HepG2 (cell line): ENCODE results near the gene AFAP1. TPM values are rescaled to one million over a fixed set of nuclear protein-coding genes. Genes with fewer than 3 reads are reported as not detected.

Experiments
- ATAC-seq: fragments of 200-7000 bp; cut with Tn5 transposase; 3 replicates; pipeline ENCODE4 v1.9.1; 2020; ENCODE audit warnings: mild to moderate bottlenecking, moderate library complexity
- BruUV-seq: library from RNA; stranded (reverse); fragments of 400-500 nt; replicated peaks from 2 replicates; lab custom pipeline; 2021; lab: Mats Ljungman, UMichigan
- CTCF ChIA-PET: fragments of 300-600 bp; formaldehyde crosslinking; extraction: SDS; loops from one replicate; lab custom pipeline; 2021; ENCODE audit warnings: low total read pairs, inconsistent platforms, low intra/inter-chr PET ratio; lab: Yijun Ruan, JAX
- POLR2A ChIA-PET: fragments of 350-600 bp; sonication (Branson Sonifier 250); formaldehyde crosslinking; loops from one replicate; lab custom pipeline; 2020; ENCODE audit warnings: antibody characterized with exemption, inconsistent platforms; lab: Yijun Ruan, JAX
- DNase-seq: peaks from one replicate; pipeline ENCODE4 v3.0.0-alpha.2; 2015; ENCODE audit warnings: low spot score
- FAIRE-seq: peaks from 3 replicates; lab custom pipeline; 2011; peaks lifted over from hg19 to GRCh38; lab: Jason Lieb, UNC
- H2AFZ ChIP-seq: one replicate; pipeline ENCODE4 v1.6.1; 2011; ENCODE audit warnings: low read length, inconsistent platforms
- H3K27ac ChIP-seq: fragments of 300-600 bp; 3 replicates; pipeline ENCODE4 v1.8.0; 2011; ENCODE audit warnings: mixed run types, mild to moderate bottlenecking, mixed read lengths, low read length, inconsistent platforms; ENCODE audit not compliant: insufficient read depth; ENCODE audit errors: extremely low read length
- H3K27me3 ChIP-seq, 2 experiments: fragments of 200-600 bp in 1 of 2; 2 replicates in 1 of 2; 3 replicates in 1 of 2; pipeline versions ENCODE4 v1.6.0 to v1.8.0; 2011; ENCODE audit warnings: low read length in 2 of 2, mild to moderate bottlenecking in 2 of 2, moderate library complexity in 2 of 2, inconsistent platforms in 1 of 2; ENCODE audit not compliant: insufficient read depth in 2 of 2, control insufficient read depth in 1 of 2
- H3K36me3 ChIP-seq, 2 experiments: fragments of 200-600 bp in 1 of 2; replicated peaks in 1 of 2; 2 replicates in 1 of 2; 3 replicates in 1 of 2; pipeline versions ENCODE4 v1.5.1 to v1.8.0; 2011; ENCODE audit warnings: low read length in 2 of 2, inconsistent platforms in 1 of 2; ENCODE audit not compliant: insufficient read depth in 2 of 2, control insufficient read depth in 1 of 2
- H3K4me1 ChIP-seq: 2 replicates; pipeline ENCODE4 v1.5.1; 2012; ENCODE audit warnings: low read length, inconsistent platforms; ENCODE audit not compliant: insufficient read depth
- H3K4me2 ChIP-seq: 2 replicates; pipeline ENCODE4 v1.6.0; 2011; ENCODE audit warnings: low read depth, low read length, inconsistent platforms
- H3K4me3 ChIP-seq, 3 experiments: fragments of 200-600 bp in 1 of 3; sonication (generic), shearing (Covaris generic) in 1 of 3; replicated peaks in 1 of 3; 2 replicates each; pipeline ENCODE4 v1.5.1; 2011 to 2016; ENCODE audit warnings: low read length in 3 of 3, inconsistent platforms in 2 of 3, low read depth in 2 of 3, mild to moderate bottlenecking in 2 of 3, control low read depth in 1 of 3, mixed read lengths in 1 of 3; ENCODE audit not compliant: insufficient read depth in 1 of 3
- H3K79me2 ChIP-seq: one replicate; pipeline ENCODE4 v1.6.1; 2011; ENCODE audit warnings: low read length, inconsistent platforms; ENCODE audit not compliant: insufficient read depth
- H3K9ac ChIP-seq: 2 replicates; pipeline ENCODE4 v1.6.0; 2011; ENCODE audit warnings: mild to moderate bottlenecking, low read depth, low read length, inconsistent platforms; ENCODE audit not compliant: insufficient read depth
- H3K9me3 ChIP-seq: 2 replicates; pipeline ENCODE4 v1.5.1; 2012; ENCODE audit warnings: mild to moderate bottlenecking, low read length
- H4K20me1 ChIP-seq: 2 replicates; pipeline ENCODE4 v1.6.0; 2011; ENCODE audit warnings: inconsistent platforms, mild to moderate bottlenecking, low read length, moderate library complexity; ENCODE audit not compliant: insufficient read depth
- CBX1 ChIP-seq: IDR thresholded peaks from one replicate; pipeline ENCODE4 v1.6.1; 2016; ENCODE audit warnings: antibody characterized with exemption, low read depth
- CEBPB ChIP-seq: IDR thresholded peaks from 2 replicates; pipeline ENCODE4 v1.6.1; 2011; ENCODE audit warnings: low read depth, low read length, improper control_type of control experiment, borderline replicate concordance
- DBP ChIP-seq: sonication (generic); formaldehyde crosslinking; IDR thresholded peaks from 2 replicates; pipeline ENCODE4 v1.4.0; 2020; ENCODE audit warnings: missing genetic modification reagents; ENCODE audit errors: not compliant biosample characterization
- FOXM1 ChIP-seq: sonication (generic); formaldehyde crosslinking; IDR thresholded peaks from 2 replicates; pipeline ENCODE4 v1.5.0; 2020; ENCODE audit warnings: missing genetic modification reagents
- HMGXB4 ChIP-seq, 2 experiments: sonication (generic) in 1 of 2; formaldehyde crosslinking in 1 of 2; IDR thresholded peaks; 2 replicates each; pipeline versions ENCODE4 v1.4.0 to v1.6.1; 2018 to 2020; ENCODE audit warnings: missing genetic modification reagents in 2 of 2, borderline replicate concordance in 1 of 2, low read depth in 1 of 2, mild to moderate bottlenecking in 1 of 2, missing biosample characterization in 1 of 2
- PAWR ChIP-seq: sonication (generic); formaldehyde crosslinking; IDR thresholded peaks from 2 replicates; pipeline ENCODE4 v1.4.0; 2020; ENCODE audit warnings: missing genetic modification reagents, mild to moderate bottlenecking, borderline replicate concordance
- RELA ChIP-seq: sonication (generic); formaldehyde crosslinking; IDR thresholded peaks from 2 replicates; pipeline ENCODE4 v1.4.0; 2020; ENCODE audit warnings: missing genetic modification reagents
- RNF219 ChIP-seq: sonication (generic); formaldehyde crosslinking; IDR thresholded peaks from 2 replicates; pipeline ENCODE4 v1.5.0; 2020; ENCODE audit warnings: mild to moderate bottlenecking, missing genetic modification reagents
- ZNF143 ChIP-seq: sonication (generic); formaldehyde crosslinking; IDR thresholded peaks from 2 replicates; pipeline ENCODE4 v1.4.0; 2020; ENCODE audit warnings: missing genetic modification reagents
- ZNF335 ChIP-seq: sonication (generic); formaldehyde crosslinking; IDR thresholded peaks from 2 replicates; pipeline ENCODE4 v1.4.0; 2020; ENCODE audit warnings: missing genetic modification reagents
- ZNF431 ChIP-seq: sonication (generic); formaldehyde crosslinking; IDR thresholded peaks from 2 replicates; pipeline ENCODE4 v1.9.0; 2022; ENCODE audit warnings: missing genetic modification reagents, low read depth, mild to moderate bottlenecking, borderline replicate concordance
- ZNF547 ChIP-seq: sonication (generic); formaldehyde crosslinking; IDR thresholded peaks from 2 replicates; pipeline ENCODE4 v1.5.1; 2020; ENCODE audit warnings: mild to moderate bottlenecking, missing genetic modification reagents
- ZNF780A ChIP-seq: sonication (generic); formaldehyde crosslinking; IDR thresholded peaks from 2 replicates; pipeline ENCODE4 v1.8.0; 2022; ENCODE audit warnings: mild to moderate bottlenecking, missing genetic modification reagents, moderate library complexity
- WGBS: methylation state at CpG from one replicate; pipeline ENCODE4 v1.1.6; 2017; ENCODE audit warnings: low lambda C conversion rate; 5-methylcytosine and 5-hydroxymethylcytosine counted together
- in situ Hi-C: cut with HindIII; loops from 2 replicates; pipeline ENCODE4 v1.10.0; 2017; ENCODE audit warnings: low pct_unique_long_range_greater_than_20kb; ENCODE audit not compliant: extremely low pct_ligation_motif_present
- intact Hi-C: fragments of 100-400 bp; cut with micrococcal nuclease; formaldehyde crosslinking; loops from one replicate; pipeline ENCODE4 v1.10.0; 2022; ENCODE audit not compliant: unreplicated experiment
- polyA plus RNA-seq, 8 experiments: library from polyadenylated mRNA; depleted of rRNA in 3 of 8; stranded (reverse) in 7 of 8; unstranded in 1 of 8; fragments of >200 nt; fragmentation: Illumina TruSeq in 4 of 8; extraction: Trizol in 4 of 8; gene quantifications; 2 replicates each; pipeline versions ENCODE4 v1.2.1 to v1.2.3, GENCODE V29; 2011 to 2016; ENCODE audit warnings: low read depth in 4 of 8, missing spikeins in 1 of 8, mixed read lengths in 1 of 8; ENCODE audit not compliant: insufficient read depth in 1 of 8
- total RNA-seq, 5 experiments: library from RNA; depleted of rRNA; stranded (reverse); fragments of >200 nt; fragmentation: Illumina TruSeq; extraction: Trizol; gene quantifications; 2 replicates each; pipeline ENCODE4 v1.2.3, GENCODE V29; 2016; ENCODE audit warnings: low read depth in 1 of 5

Gene AFAP1
- total and polyA plus RNA-seq, 2 of the 13 experiments (the other 11 are each of a cell fraction or from before 2014, with no cell fraction given) = 2.5 TPM

GRCh38 chr4:7788694-7789425, 150.8 kb downstream of the AFAP1 start:
- Histone ChIP-seq H3K4me3 (no peak overlapping the region), H3K79me2 (no peaks in the 10 kb centered on the region), H3K27me3 (no peaks in the 10 kb centered on the region), H3K4me1 (no peaks in the 10 kb centered on the region), H4K20me1 (no peaks in the 10 kb centered on the region), H3K9ac (no peak overlapping the region), H3K27ac (no peak overlapping the region), H3K4me2 (no peak overlapping the region), H2AFZ (no peak overlapping the region), H3K9me3 (no peaks in the 10 kb centered on the region), H3K36me3 (peaks cover 0 to 14% of the 10 kb centered on the region in 2 experiments; a peak in 2 of 5 replicates)
- in situ Hi-C loops = no loop called here
- DNase-seq (no peak), FAIRE-seq (no peak), ATAC-seq (no peak)
- BruUV-seq = no TSS peak
- TF ChIP-seq PAWR (CRISPR knock-in tag) = no peak
- TF ChIP-seq CEBPB = peak; percentile 39; the same call in 1 of the 2 replicates
- CTCF ChIA-PET = no interaction called here
- WGBS = 95% methylated on average over 9 of the region's 13 CpGs
- POLR2A ChIA-PET = no interaction called here
- intact Hi-C loops = no loop called here

GRCh38 chr4:7788193-7788592, 151.5 kb downstream of the AFAP1 start:
- FAIRE-seq = no peak
- no peak overlapping the region for H3K27ac ChIP-seq
- H3K36me3 ChIP-seq = peaks cover 0 to 10% of the 10 kb centered on the region in 2 experiments; a peak in 2 of 5 replicates
- H4K20me1 ChIP-seq = no peaks in the 10 kb centered on the region
- no peak overlapping the region for H3K9ac ChIP-seq
- intact Hi-C loops = no loop called here
- in situ Hi-C loops = no loop called here
- H3K4me1 ChIP-seq = no peaks in the 10 kb centered on the region
- BruUV-seq = no TSS peak
- CTCF ChIA-PET = no interaction called here
- H3K79me2 ChIP-seq = no peaks in the 10 kb centered on the region
- no peak overlapping the region for H3K4me2 ChIP-seq
- H3K4me3 ChIP-seq = no peak overlapping the region
- no peak for ATAC-seq
- H3K9me3 ChIP-seq = no peaks in the 10 kb centered on the region
- H3K27me3 ChIP-seq = no peaks in the 10 kb centered on the region
- 97% methylated on average over 17 of the region's 17 CpGs for WGBS
- H2AFZ ChIP-seq = no peak overlapping the region
- no peak for DNase-seq
- POLR2A ChIA-PET = no interaction called here
- no peak for TF ChIP-seq RELA (CRISPR knock-in tag)
- no peak for TF ChIP-seq CBX1
- no peak for TF ChIP-seq ZNF143 (CRISPR knock-in tag)
- TF ChIP-seq RNF219 = no peak
- TF ChIP-seq ZNF780A (CRISPR knock-in tag) = no peak
- TF ChIP-seq DBP (CRISPR knock-in tag) = no peak
- TF ChIP-seq ZNF335 (CRISPR knock-in tag) = no peak
- TF ChIP-seq FOXM1 (CRISPR knock-in tag) = no peak
- no peak for TF ChIP-seq ZNF547
- TF ChIP-seq ZNF431 = no peak
- TF ChIP-seq HMGXB4 (CRISPR knock-in tag; IDR thresholded peaks at IDR 0.05; ENCODE audit: borderline replicate concordance in 1 of 2, low read depth in 1 of 2) = no peak
